HG02798 (cell line): ENCODE measurements around the gene EXOC1.
"Not testable (repeated sequence)": the region's sequence is repeated elsewhere in the genome, so short reads cannot be mapped to it uniquely, and the experiment has no call there.

Source experiments
- ATAC-seq: cut with Tn5 transposase; IDR thresholded peaks from one replicate; pipeline ENCODE4 v1.9.1; 2021; ENCODE audit warnings: mild to moderate bottlenecking; ENCODE audit not compliant: unreplicated experiment, poor library complexity

The EXOC1 gene, protein sequence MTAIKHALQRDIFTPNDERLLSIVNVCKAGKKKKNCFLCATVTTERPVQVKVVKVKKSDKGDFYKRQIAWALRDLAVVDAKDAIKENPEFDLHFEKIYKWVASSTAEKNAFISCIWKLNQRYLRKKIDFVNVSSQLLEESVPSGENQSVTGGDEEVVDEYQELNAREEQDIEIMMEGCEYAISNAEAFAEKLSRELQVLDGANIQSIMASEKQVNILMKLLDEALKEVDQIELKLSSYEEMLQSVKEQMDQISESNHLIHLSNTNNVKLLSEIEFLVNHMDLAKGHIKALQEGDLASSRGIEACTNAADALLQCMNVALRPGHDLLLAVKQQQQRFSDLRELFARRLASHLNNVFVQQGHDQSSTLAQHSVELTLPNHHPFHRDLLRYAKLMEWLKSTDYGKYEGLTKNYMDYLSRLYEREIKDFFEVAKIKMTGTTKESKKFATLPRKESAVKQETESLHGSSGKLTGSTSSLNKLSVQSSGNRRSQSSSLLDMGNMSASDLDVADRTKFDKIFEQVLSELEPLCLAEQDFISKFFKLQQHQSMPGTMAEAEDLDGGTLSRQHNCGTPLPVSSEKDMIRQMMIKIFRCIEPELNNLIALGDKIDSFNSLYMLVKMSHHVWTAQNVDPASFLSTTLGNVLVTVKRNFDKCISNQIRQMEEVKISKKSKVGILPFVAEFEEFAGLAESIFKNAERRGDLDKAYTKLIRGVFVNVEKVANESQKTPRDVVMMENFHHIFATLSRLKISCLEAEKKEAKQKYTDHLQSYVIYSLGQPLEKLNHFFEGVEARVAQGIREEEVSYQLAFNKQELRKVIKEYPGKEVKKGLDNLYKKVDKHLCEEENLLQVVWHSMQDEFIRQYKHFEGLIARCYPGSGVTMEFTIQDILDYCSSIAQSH

DNA sequence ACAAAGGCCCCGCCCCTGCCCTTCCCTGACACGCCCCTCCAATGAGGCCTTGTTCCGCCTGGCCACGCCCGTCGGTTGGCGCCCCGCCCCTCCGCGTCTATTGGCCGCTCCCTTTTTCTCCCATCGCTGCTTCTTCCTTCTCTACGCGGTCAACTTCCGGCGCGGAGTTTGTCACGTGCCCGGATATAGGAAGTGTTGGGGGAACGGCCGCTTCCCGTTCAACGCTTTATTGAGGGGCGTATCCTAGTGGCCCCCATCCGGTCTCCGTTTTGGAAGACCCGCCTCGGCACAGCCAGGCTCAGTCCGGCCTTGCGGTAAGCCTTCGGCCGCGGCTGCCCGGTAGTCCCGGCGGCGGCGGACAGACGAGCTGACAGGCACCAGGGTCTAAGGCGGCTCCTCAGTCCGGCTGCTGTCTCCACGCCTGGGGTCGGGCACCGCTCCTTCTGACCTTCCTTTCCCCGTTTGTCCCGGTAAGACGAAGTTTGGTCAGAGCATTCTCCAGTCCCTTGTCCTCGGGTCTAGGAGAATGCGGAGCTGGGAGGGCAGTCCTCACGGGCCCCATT lies at the start of gene EXOC1:
Gene EXOC1 (plus strand): TSS at position 165 of the 563 bp plus-strand sequence. CDS start 4,676 bp downstream, outside the sequence.
- peak; percentile 99 for ATAC-seq

DNA sequence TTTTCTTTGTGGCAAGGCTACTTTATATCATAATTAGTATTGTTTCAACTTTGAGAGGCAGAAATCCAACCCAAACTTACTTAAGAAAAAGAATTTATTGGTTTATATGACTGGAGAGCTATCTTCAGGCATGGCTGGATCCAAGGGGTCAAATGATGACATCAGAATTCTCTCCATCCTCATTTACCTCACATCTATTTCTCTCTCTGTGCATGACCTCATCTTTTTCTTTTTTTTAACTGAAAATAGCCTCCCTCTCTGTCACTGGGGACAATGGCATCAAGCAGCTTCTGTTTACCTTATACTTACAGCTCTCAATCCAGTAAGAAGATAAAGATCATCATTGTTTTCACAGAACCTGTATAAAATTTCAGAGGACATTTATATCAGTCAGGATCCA lies 45.9 kb upstream of the EXOC1 start:
- no peak for ATAC-seq

DNA sequence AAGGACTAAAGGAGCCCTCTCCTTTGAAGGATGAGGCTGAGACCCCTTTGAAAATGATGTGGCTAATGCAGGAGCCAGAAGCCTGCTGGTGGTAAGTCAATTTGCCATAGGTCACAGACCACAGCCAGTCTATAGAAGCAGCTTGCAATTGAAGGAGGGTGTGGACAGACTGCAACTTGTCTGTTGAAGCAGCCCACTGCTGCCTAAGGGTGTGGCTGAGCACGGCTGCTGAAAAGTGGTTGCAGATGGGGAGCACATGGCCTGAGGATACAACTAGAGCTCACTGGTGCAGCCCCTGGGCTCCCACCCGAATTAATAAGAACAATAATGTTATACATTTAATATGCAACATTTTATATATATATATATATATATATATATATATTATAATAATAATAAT lies 45.3 kb upstream of the EXOC1 start:
- no peak for ATAC-seq

DNA sequence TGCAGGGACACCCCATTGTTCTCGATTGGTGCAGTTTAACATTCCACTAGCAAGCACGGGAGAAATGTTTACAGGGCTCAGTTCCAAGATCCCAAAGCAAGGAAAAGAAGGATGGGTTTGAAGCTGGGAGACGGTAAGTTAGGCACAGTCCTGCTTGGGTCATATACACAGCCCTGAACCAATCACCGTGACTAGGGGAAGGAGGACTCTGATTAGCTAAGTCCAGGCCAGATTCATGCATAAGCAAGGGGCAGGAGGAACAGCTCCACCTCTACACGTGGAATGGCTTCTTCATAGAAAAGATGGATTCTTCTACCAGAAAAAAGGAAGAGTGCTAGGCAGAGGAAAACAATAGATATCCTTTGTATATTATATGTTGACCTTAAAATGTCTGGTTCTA lies 44.8 kb upstream of the EXOC1 start:
- no peak for ATAC-seq

DNA sequence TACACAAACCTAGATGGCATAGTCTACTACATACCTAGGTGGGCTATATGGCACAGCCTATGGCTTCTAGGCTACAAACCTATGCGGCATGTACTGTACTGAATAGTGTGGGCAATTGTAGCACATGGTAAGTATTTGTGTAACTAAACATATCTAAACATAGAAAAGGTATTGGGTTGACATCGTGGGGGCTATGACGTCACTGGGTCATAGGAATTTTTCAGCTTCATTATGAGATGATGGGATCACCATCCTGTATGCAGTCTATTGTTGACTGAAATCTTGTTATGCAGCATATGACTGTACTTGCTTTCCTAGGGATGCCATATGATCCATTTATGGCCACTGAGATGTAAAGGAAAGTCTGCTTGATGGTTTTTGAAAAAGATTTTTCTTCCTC lies 35.8 kb upstream of the EXOC1 start:
- no peak for ATAC-seq

DNA sequence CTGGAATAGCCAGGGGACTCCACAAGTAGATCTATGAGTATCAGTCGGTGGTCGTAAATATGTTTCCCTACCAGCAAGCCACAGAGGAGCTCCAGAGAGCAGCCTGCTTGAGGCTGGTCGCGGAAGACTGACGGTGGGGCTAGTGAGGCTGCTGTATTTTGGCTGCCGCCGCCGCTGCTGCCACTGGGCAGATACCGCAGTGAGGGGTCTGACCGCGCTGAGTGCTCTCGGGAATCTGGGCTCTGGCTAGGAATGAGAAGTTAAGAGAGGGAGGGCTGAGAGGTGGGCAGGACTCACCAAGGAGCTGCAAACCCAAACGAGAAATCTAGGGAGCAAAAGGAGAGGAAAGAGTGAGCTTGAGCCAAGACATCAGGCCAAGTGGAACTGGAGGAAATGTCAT lies 33.8 kb upstream of the EXOC1 start, which contains the start of gene EXOC1L:
Gene EXOC1L (plus strand): TSS at position 157 of the 400 bp plus-strand sequence. CDS start 237 bp downstream, at position 394.
- ATAC-seq: no peak

DNA sequence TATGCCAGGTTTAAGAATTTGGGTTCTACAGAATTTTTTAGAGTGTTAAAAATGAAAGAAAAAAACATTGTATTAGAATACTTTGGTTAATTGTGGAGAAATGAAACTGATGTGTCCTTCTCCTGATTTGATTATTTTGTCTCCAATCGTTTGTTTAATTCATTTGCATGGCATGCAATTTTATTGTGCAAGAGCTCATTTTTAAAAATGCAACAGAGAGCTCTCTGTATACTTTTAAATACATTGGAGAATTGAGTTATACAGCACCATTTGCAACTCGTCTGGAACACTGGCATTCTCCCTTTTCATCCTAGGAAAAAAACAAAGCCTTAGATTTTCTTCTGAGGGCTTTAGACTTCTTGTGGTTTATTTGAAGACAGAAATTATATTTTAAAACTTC lies 33.2 kb upstream of the EXOC1 start:
- ATAC-seq: no peak

DNA sequence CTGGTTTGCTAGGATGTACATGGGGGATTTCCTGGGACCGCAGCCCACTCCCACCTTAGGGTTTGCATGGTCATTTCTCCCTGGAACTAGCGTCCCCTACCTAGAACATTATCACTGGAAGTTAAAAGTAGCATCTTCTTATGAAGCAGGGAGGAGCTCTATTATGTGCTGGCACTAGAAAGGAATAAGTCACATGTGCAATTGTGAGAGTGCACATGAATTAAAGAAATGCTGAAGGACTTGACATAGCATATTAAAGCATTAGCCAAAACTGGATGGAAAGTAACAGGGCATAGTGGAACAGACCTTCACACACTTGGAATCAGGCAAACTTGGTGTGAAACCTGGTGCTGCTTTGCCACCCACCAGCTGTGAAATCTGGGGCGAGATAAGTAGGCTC lies 31.1 kb upstream of the EXOC1 start:
- no peak for ATAC-seq

DNA sequence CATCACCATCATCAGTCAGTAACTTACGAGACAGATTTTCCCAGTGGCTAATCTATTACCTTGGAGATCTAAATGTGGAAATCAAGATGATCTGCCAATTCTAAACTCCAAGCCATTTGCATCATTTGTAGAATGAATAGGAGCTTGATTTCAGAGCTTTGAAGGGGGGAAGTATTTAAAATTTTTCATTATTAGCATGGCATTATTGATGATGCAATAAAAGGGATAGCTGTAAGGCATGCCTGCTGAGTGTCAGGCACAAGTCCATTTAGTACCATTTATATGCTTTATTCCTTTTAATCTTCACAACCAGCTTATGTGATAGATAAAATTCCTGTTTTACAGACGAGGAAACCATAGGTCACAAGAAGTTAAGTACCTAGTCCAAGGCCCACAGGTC lies 28.6 kb upstream of the EXOC1 start:
- ATAC-seq: no peak

DNA sequence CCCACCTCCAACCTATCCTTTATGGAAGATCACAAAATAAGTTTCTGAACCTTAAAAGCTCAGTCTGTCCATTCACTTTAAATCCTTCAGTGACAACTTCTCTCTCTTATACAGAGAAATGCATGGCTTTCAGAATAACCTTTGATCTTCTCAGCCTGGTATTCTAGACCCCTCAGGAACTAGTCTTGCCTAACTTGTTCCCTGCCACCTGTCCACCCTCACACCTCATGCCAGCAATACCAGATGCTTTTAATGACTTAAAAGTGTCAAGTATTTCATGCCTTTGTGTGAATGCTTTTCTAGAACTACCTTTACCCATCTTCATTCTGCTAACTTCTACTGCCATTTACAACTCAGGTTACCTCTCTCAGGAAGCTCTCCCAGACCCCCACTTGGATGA lies 26.5 kb upstream of the EXOC1 start:
- no peak for ATAC-seq

DNA sequence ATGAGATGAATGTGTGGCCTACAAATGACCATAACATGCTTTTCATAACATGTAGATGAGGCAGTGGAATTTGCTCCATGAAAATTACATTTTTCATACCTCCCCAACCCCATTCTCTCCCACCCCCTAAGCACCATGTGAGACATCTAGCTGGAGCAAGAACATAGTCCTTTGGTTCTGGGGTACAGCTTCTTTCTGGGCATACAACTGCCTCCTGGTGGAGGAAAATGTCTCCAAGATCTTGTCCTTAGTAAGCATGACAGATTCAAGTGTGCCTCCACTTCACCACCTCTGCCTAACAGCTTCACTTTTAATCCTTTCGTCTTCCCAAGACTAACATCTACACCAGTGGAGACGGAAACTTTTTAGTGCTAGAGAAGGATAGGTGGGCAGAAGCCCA lies 25.9 kb upstream of the EXOC1 start:
- no peak for ATAC-seq

DNA sequence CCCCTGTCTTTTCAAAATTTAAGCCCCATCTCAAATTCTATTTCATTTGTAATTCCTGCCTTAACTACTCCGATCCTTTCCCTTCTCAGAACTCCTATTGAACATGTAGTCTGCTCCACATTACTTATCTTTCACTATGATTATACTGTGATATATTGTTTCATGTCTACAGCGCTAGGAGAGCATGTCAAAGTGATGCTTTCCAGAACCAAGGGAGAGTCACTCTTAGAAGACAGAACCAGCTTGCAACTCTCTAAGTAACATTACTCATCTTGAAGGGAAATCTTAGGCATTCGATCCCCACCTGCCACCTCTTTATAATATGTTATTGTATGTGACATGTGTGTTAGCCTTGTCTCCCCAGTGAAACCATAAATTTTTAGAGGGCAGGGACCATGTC lies 23.4 kb upstream of the EXOC1 start:
- ATAC-seq: no peak

DNA sequence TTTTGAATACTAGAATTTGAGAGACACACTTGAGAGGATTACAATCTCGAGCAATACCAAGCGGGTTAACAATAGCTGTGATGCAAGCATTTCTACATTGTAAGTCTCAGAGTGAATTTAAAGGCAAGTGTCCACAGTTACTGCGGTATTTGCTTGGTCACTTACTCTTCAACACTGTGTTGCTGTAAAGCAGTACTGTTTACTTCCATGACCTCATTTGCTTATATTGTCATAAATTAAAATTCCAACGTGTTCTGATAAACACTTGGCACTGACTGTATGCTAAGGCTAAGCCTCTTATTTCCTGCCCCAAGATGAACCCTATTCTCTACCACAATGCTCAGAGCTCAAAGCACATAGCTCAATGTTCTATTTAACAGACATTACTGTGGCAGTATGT lies 22.7 kb upstream of the EXOC1 start:
- ATAC-seq: no peak

DNA sequence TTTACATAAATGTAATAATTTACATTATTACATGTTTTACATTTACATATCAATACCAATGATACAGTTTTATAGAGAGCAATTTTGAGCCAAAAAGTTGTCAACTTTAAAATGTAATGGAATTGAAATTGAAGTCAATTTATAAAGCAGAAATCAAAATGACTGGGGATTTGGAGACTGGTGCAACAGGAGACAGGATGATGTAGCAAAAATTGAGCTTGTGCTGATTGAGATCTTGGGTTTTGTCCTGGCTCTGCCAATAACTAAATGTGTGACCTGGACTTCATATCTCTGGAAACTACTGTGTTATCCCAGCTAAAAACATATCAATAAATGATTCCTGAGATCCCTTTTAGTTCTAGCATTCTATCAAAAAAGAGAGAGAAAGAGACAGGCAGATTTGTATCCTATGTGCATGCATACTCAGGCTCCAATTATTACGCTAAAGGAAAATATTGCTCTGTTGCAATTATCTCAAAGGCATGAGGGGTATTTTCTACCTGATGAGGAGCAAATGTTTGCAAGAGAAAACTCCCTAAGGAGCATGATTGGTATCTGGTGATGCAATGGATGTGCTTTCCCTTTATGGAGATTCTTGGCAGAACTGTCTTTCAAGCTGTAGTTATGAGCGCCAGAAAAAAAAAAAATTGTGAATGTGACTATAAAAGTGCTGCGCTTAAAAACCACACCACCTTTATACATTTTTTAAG lies 19.2 kb upstream of the EXOC1 start:
- ATAC-seq: no peak

DNA sequence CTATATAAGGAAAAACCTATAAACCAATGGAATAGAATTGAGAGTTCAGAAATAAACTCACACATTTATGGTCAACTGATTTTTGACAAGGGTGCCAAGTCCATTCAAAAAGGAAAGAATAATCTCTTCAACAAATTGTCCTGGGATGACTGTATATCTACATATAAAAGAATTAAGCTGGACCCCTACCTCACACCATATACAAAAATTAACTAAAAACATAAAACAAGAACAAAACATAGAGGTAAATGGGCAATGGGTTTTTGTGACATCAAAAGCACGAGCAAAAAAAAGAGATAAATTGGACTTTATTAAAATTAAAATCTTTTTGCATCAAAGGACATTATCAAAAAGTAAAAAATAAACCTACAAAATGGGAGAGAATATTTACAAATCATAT lies 15.5 kb upstream of the EXOC1 start:
- no peak for ATAC-seq

DNA sequence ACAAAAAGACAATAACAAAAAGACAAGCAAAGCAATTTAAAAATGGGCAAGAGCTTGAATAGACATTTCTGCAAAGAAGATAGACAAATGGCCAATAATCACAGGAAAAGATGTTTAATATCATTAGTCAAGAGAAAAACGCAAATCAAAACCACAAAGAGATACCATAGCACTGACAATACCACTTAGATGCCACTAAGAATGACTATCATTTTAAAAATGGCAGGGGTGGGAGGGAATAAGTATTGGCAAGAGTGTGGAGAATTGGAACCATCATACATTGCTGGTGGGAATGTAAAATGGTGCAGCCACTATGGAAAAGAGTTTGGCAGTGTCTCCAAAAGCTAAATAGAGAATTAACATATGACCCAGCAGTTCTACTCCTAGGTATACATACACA lies 15.1 kb upstream of the EXOC1 start:
- ATAC-seq: no peak

DNA sequence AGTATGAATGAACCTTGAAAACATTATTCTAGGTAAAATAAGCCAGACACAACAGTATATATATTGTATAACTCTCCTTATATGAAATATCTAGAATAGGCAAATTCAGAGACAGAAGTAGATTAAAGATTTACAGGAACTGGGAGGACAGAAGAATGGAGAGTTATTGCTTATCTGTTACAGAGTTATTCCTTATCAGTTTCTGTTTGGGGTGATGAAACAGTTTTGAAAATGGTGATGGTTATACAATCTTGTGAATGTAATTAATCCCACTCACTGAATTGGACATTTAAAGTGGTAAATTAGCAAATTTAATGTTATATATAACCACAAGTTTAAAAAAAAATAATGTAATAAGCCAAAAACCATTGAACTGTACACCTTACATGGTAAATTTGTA lies 14.5 kb upstream of the EXOC1 start:
- ATAC-seq: no peak

DNA sequence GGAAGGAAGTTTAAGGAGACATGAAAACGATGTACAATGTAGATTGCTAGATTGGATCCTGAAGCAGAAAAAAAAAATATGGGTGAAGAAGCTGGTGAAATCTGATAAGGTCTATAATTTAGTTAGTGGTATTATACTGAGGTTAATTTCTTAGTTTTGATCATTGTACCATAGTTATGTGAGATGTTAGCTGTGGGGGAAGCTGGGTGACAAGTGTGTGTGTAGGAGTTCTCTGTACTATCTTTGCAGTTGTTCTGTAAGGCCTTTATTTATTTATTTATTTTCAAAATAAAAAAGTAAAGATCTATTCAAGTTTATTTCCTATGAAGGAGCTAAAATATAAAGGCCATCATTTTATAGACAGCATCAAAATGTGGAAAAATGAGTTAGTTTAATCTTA lies 12.5 kb upstream of the EXOC1 start:
- no peak for ATAC-seq

DNA sequence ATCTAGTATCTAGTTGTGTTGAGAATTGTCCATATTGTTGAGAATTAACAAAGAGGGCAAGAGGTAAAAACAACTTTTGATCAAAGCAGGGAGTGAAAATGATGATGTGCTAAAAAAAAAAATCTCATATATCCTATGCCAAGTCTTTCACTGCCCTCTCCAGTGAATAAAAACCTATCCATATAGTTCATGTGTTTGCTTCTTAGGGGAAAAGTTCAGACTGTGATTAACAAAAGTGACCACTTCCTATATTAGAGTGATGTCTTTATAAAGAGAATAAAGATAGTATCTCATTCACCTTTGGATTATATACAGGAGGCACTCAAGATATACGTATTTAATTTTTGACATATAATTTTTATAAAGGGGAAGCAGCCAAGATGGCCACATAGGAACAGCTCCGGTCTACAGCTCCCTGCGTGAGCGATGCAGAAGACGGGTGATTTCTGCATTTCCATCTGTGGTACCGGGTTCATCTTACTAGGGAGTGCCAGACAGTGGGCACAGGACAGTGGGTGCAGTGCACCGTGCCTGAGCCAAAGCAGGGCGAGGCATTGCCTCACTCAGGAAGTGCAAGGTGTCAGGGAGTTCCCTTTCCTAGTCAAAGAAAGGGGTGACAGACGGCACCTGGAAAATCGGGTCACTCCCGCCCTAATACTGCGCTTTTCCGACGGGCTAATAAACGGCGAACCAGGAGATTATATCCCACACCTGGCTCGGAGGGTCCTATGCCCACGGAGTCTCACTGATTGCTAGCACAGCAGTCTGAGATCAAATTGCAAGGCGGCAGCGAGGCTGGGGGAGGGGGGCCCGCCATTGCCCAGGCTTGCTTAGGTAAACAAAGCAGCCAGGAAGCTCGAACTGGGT lies 11.8 kb upstream of the EXOC1 start:
- not testable (repeated sequence) for ATAC-seq
